ENCODE data around the gene PHF21B.
"Not testable (repeated sequence)": the region's sequence is repeated elsewhere in the genome, so short reads cannot be mapped to it uniquely, and the experiment has no call there.

Gene PHF21B

DNA sequence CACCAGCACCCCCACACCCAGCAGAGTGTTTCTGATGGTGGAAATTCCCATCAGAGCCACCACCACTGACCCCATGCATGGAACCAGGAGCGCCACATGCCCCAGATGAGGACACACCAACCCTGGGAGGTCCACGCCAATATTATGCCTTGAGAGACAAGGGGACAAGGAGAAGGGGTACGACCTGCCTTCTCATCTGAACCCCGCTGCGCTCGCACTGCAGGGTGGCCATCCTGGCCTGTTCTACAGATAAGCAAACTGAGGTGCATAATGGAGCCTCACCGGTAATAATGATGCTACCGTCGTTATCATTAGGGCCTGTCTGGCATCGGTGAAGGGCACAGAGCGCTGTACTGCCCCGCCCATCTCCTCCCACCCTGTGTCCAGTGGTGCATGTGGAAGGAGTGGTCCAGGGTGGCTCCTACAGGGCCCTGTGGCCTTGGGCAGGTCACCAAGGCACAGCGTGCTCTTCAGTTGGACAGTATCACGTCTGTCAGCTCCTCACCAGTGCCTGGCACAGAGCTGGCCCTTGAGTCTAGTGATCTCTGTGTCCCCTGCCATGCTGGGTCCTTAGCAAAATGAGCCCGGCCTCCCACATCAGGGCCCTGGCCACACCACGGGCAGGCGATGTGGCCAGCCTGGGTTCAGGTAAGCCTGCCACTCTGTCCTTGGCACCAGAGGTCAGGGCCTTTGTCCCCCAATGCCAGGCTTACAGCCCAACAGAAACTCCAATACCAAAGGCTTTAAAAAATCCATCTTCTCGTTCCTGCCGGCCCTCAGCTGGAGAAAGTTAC, 92.2 kb downstream of the PHF21B start:
- no peak for DNase-seq (ENCODE audit: low read depth)

DNA sequence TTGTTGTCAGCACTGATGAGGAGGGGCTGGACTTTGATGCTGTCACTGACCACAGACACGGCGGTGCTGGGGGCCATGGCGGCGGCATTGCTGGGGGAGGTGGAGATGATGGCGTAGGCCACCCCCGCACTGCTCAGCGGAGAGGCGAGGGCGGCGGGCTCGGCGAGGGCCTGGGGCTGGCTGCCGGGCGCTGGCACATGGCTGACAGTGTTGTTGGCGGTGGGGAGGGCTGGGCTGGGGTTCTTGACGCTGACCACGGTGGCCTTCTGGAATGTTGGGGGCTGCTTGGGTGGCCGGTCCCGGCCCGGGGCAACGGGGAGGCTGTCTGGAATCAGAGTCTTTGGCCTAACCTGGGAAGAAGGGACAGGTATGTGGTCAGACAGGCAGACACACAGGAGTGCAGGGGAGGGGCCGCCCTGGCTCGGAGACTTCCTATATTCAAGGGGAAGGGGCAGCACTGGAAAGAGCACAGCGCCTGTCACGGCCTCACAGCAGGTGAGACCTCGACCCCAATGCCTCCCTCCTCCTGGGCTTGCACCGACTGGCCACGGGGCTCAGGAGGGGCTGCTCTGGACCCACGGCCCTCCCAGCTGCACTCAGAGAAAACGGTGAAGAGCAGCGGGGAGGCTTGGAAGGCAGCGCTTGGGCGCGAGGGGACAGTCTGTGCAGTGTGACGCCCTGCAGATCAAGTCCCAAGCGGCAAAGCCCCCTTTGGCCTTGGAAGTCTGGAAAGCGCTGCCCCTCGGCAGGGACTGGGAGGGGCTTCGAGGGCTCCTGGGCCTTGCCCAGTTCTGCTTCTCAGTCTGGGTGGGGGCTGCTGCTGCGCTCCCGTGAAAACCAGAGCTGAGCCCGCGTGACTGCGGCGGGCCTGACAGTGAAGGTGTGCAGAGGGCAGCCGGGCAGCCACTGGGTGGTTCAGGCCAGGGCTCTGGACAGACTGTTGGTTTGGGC, 93.2 kb downstream of the PHF21B start:
- DNase-seq (ENCODE audit: low read depth) = no peak

DNA sequence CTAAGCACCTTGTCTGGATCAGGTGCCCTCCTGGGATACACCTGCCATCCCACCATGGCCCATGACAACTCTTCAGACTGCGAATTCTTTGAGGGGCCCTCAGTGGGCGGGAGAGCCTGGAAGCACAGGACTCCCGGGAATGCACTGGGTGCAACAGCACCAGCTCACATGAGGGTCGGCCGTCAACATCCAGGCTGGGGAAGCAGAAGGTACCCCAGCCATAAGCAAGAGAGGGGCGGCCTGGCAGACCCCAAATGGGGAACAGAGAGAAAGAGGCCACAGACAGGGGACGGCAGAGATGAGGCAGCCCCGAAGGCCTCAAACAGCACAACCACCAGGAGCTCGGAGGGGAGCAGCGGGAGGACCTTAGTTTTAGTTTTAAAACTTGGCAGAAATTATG, 94.4 kb downstream of the PHF21B start:
- DNase-seq (ENCODE audit: low read depth) = no peak

DNA sequence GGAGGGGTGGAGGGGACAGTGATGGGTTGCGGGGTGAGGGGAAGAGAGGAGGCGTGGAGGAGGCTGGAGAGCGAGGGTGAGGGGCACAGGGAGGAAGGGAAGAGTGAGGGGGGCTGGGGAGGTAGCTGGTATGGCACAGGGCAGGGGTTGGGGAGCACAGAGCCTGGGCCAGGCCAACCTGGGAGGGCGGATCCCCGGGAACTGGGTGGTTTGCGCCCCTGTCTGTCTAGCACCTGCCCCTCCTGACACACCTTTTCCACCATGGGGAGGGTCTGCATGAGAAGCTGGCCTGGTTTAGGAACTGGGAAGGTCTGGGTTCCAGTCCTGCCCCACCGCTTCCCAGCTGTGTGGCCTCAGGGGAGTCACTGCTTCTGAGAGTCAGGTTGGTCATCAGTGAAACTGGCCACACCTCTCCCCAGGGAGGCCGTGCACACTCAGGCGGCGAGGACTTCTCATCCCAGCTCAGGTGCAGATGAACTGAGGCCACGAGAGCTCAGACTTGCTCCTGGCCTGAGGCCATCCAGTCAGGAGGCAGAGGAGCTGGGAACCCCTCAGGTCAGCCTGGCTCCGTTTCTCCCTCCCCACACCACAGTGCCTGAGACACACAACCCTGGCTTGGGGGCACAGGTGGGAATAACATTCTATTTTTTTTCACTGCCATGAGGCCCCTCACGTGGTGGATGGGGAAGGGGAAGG, 95.6 kb downstream of the PHF21B start:
- DNase-seq (ENCODE audit: low read depth) = no peak

DNA sequence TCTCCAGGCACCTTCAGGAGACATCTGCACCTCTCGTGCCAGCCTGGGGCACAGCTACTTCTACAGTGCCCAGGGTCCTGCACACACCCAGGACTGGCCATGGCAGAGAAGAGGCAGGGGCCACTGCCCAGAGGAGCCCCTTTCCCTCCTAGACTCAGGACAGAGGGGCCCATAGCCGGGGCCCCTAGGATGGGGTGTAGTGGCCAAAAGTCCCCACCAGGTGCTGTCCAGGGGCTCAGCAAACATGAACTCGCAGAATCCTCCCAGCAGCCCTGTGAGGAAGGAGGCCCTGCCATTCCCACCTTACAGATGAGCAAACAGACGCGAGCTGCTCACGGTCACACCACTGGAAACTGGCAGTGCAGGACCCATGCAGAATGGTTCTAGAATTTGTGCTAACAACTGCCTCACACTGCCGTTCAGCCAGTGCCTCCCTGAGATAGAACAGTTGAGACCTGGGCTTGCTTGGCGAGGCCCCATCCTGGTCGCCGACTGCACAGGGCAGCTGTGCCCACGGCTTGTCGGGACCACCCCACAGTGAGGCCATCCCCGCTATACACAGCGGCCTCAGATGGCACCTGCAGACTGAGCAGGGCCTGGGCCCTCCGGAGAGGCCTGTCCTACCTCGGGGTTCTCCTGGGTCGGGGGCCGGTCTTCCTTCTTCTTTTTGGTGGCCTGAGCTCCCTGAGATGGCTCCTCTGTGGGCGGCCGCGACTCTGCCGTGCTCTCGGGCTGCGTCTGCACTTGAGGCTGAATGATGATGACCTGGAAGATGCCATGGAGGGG, 96.4 kb downstream of the PHF21B start:
- no peak for DNase-seq (ENCODE audit: low read depth)

DNA sequence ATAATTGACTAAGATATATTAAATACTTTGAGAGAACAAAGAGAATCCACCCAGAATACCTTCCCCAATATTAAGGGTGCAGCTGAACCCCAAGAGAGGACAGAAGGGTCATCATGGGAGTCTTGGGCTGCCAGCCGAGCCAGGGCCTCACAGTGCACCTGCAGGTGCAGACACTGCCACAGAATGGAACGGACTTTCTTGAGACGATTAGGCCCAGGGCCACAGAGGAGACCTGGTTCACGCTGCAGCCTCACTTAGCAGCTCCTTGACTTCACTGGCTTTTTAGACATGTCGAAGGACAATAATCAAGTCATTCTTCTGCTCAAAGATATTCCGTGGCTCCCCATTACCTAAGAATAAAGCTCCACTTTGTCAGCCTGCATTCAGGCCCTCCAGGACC, 100.6 kb downstream of the PHF21B start:
- no peak for DNase-seq (ENCODE audit: low read depth)

DNA sequence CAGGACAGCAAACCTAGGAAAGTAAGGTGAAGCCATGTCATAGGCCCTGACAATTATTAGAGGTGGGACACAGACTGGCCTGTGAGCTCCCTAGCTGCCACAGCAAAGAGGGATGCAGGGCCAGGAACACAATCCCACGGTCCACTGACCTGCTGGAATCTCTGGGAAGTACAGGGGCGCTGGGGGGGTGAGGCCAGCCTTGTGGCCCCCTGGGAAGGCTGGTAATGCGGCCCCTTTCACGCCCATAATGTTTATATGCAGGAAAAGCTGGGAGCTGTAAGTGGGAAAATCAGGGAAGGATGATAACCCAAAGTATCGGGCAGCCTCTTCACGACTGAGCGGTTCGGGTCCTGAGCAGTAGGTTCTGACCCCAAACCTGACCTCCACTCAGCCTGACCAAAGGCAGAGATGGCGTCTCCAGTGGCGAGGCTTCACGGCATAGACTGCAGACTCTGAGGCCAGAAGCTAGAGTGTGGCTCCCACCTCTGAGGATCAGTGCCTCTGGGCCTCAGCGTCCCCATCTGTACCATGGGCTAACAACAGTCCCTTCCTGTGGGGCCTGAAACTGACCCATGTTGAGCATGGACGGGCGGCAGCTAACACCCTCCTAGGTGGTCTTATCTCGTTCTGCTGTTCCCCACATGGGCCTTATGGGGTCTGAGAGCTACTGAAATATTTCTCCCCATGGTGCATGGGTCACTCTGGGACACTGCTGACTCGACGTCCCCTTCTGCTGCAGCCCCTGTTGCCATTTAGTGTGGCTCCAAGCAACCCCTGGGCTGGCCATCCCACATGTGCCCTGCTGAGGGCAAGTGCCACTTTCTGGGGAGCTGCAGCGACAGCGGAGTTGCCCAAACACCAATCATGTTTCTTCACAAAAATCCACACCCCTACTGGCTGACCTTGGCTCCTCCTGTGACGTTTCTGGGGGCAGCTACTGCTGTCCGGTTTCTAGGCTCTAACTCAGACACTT, 101.8 kb downstream of the PHF21B start:
- no peak for DNase-seq (ENCODE audit: low read depth)

DNA sequence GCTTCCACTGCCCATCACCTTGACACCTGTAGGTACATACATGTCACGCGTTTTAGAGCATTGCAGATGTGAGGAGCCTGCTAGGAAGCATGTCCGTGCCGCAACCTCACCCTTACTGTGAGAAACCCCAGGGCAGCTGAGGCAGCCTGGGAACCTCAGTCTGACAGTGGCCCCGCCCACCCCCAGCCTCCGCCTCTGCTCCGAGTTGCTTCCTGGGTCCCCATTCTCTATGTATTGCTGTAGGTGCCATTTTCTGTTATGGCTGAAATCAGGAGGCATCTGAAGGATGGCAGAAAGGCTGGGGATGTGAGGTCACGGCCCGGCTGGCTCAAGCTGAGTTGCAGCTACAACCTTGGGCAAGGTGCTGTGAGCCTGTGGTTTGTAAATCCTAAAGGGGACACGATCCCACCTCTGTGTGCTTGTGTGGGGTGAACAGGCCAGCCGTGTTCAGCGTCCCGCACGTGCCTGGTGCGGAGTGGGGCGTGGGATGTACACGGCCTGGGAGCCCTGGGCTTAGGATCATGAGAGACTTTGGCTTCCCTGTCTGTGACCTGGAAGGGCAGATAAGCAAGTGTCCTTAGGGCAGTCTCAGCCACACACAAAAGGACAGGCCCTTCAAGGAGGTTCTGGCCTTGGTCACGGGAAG, 102.7 kb downstream of the PHF21B start:
- DNase-seq (ENCODE audit: low read depth) = no peak

DNA sequence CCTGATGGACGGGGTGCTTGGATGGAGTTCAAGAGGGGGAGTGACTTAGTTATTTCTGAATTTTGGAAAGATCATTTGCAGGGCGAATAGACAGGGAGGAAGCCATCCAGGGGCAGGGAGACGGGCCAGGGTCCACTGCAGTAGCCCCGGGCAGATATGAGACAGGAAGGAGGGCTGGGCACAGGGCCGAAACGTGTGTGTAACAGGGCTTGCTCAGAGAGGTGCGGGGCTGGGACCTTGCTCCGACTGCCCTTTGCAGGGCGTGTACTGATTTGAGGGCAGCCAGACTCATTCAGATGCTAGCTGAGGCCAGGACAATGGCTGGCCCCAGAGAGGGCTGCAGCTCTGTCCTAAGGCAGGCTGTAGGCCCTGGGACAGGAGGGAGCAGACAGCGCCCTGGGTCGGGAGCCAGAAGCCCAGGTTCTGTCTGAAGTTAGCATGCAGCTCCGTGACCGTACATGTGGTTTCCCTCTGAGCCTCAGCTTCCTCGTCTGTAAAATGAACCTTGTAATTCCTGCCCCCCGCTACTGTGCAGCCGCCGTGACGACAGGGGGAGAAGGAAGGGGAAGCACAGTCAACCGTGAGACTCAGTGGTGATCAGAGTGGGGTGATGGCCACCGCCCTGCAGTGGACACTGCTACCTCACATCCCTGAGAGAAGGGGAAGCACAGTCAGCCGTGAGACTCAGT, 103.4 kb downstream of the PHF21B start:
- DNase-seq (ENCODE audit: low read depth) = no peak

DNA sequence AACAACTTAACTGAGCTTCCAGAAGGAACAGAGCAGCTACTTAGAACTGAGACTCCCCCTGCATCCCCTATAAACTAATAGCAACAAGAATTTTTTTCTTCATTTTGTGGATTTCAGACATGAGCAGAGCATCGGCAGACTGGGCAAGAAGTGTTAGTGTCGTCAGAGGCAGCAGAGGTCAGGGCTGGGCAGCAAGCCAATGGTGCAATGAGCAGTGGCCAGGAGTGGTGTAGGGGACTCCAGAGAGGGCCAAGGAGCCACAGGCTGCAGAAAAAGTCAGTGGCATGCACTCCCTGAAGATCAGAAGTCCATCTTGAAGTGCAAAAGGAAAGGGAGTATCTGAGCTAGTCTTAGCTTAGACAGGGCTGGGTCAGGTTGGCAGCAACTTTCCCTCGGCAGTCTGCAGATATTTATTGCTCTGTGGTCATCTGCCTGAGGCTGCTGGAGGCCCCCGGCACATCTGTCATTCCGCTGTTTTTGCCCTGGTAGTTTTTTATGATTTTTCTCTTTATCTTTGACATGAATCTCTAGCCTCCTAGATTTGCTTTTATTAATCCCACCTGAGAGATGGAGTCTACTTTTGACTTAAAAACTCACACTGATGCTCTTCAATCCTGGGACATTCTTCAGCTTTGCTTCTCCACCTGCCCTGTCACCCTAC, 105.2 kb downstream of the PHF21B start:
- not testable (repeated sequence) for DNase-seq (ENCODE audit: low read depth)

DNA sequence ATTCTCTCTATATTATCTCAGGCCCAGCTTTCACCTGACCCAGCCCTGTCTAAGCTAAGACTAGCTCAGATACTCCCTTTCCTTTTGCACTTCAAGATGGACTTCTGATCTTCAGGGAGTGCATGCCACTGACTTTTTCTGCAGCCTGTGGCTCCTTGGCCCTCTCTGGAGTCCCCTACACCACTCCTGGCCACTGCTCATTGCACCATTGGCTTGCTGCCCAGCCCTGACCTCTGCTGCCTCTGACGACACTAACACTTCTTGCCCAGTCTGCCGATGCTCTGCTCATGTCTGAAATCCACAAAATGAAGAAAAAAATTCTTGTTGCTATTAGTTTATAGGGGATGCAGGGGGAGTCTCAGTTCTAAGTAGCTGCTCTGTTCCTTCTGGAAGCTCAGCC, 106.6 kb downstream of the PHF21B start:
- not testable (repeated sequence) for DNase-seq (ENCODE audit: low read depth)

DNA sequence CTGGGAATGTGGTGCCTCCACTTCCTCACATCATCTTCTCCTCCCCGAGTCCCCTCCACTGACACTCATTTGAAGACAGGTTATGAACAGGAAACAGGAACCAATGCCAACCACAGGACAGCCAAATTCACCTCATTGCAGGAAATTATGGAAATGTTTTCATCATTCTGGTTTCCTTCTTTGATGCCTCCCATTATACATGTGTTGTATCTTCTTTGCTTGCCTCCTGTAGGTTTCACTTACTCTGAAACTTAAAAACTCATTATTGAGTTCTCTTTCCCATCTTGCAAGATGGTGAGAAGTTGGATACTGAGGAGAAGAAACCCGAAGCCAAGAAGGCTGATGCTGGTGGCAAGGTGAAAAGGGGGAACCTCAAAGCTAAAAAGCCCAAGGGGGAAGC, 108.5 kb downstream of the PHF21B start:
- DNase-seq (ENCODE audit: low read depth) = no peak

DNA sequence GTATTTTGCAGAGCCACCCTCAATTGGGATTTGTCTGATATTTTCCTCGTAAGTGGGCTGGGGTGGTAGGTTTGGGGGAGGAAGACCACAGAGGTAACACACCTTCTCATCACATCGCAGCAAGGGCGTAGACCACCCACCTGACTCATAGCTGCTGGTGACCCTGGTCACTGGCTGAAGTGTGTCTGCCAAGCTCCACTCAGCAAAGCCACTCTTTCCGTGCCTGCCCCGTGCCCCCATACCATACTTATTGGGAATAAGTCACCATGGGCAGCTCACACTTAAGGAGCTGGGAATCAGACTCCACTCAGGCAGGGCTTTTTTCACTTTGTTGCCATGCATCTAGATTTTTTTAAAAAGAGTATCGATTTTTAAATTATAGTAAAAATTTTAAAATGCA, 111.6 kb downstream of the PHF21B start:
- no peak for DNase-seq (ENCODE audit: low read depth)

DNA sequence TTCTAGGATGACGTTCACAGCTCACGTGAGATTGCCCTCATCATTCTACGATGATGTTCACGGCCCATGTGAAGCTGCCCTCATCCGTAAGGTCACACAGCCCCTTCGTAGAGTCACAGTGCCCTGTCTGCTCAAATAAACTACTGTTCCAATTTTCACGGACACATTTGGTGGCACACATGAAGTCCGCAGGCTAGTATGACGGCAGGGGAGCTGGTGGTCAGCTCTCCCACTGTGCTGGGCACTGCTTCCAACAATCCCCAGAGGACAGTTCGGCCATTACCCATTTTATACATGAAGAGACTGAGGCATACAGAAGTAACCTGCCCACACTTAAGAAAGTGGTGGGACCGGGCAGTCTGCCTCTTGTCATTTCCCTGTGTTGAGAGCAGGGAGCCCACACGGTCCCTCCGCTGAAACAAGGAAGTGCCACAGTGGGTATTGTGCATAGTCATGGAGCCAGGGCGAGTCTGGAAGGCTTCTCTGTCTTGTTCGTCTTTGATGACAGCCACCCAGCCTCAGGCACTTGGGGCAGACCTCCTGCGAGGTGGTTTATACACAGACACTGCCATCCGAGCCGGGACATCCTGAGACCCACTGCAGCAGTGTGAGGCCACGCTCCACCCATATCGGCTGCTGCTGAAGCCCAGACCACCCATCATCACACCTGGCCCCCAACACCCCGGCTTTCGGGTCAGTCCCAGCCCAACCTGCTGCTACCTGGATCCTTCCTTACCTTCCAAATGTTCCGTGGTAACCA, 114.3 kb downstream of the PHF21B start:
- DNase-seq (ENCODE audit: low read depth) = no peak

DNA sequence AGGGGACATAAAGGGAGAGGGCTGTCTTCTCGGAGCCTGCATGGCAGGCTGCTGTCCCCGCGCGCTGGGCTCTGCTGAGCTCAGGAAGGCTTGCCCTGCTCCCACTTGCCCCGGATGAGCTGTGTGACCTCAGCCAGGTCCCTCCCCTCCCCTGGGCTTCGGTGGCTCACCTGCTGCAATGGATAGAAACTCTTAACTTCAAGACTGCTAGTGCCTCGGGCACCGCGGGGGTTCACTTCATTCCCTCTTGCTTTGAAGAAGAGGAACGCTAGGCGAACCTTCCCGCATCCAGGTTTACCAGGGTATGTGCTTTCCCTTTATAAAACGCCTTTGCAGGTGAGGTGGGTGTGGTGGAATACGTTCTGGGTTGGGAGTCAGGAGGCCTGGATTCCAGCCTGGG, 115.0 kb downstream of the PHF21B start:
- DNase-seq (ENCODE audit: low read depth) = no peak

DNA sequence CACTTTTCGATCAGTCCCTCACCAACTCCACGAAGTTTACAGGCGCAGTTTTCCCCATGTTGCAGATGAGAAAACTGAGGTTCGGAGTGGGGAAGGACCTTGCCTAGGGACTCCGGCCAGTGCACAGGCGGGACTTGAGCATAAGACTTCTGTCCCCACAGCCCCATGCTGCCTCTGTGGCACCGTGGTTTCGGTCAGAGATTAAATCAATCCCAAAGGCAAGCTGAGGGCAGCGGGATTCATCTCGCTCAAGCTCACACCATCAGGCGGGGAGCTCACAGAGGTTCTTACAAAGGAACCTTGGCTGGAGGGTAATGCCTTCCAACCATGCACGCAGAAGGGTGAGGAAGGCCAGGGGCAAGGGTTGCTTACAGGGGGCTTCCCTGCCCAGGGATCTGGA, 115.5 kb downstream of the PHF21B start:
- no peak for DNase-seq (ENCODE audit: low read depth)

DNA sequence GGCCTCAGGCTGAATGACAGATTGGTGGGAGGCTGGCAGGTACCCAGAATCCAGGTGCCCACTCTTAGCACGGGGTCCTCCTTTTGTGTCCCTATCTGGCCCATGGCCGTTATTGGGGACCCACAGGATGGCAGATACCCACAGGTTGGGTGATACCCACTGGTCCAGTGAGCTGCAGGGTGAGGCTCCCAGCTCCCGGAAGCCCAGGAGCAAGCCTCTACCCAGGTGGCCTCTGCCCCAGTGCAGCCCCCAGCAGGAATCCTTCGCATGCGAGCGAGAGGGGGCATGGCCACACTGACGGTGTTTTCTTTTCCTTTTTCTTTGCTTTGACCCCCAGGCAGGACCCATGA, 116.1 kb downstream of the PHF21B start:
- DNase-seq (ENCODE audit: low read depth) = no peak

Measured in stimulated activated CD8-positive, alpha-beta memory T cell treated with anti-CD3 and anti-CD28 coated beads, Interleukin-12 subunit alpha, Interleukin-12 subunit beta, amount 100 ng/mL, for 1 hour (primary cell).